HG03045 (cell line): ENCODE results near the gene CROCC.

Source experiments
- ATAC-seq: cut with Tn5 transposase; IDR thresholded peaks from one replicate; pipeline ENCODE4 v1.9.1; 2021; ENCODE audit warnings: mild to moderate bottlenecking, moderate library complexity; ENCODE audit not compliant: unreplicated experiment

The CROCC gene

GRCh38 chr1:16966282-16966681, 44.6 kb downstream of the CROCC start:
- no peak for ATAC-seq

- no peak for ATAC-seq
Measured at GRCh38 chr1:16967095-16967575, 45.4 kb downstream of the CROCC start.

- ATAC-seq, result no peak
Measured at GRCh38 chr1:16967962-16968361, 46.2 kb downstream of the CROCC start.

GRCh38 chr1:16968372-16968771, 46.6 kb downstream of the CROCC start:
- no peak for ATAC-seq

GRCh38 chr1:16969057-16969611, 47.4 kb downstream of the CROCC start:
- ATAC-seq, result no peak

- ATAC-seq, result no peak
Measured at GRCh38 chr1:16969651-16970050, 47.9 kb downstream of the CROCC start.

- no peak for ATAC-seq
Measured at GRCh38 chr1:16970132-16970910, 48.6 kb downstream of the CROCC start.

GRCh38 chr1:16971341-16972188, 49.8 kb downstream of the CROCC start:
- no peak for ATAC-seq

GRCh38 chr1:16972189-16972895, 50.6 kb downstream of the CROCC start:
- ATAC-seq, result no peak

- ATAC-seq, result no peak
Measured at GRCh38 chr1:16973215-16973614, 51.5 kb downstream of the CROCC start.

- ATAC-seq, result no peak
Measured at GRCh38 chr1:16975211-16975610, 53.5 kb downstream of the CROCC start.

GRCh38 chr1:16975838-16976237, 54.1 kb downstream of the CROCC start:
- no peak for ATAC-seq

- no peak for ATAC-seq
Measured at GRCh38 chr1:16976966-16977365, 55.2 kb downstream of the CROCC start.

- no peak for ATAC-seq
Measured at GRCh38 chr1:16977377-16977776, 55.6 kb downstream of the CROCC start.

- no peak for ATAC-seq
Measured at GRCh38 chr1:16978139-16978538, 56.4 kb downstream of the CROCC start.

- ATAC-seq, result no peak
Measured at GRCh38 chr1:16978567-16979474, 57.1 kb downstream of the CROCC start.

GRCh38 chr1:16979475-16980327, 58.0 kb downstream of the CROCC start:
- no peak for ATAC-seq

- ATAC-seq, result no peak
Measured at GRCh38 chr1:16980473-16981268, 58.9 kb downstream of the CROCC start, which contains the start of gene MFAP2. TSS of gene MFAP2 (minus strand) at chr1:16980620. CDS start at chr1:16978273, 2,347 bp downstream.
